PC-3 (cell line): ENCODE data around the gene USH1C. TPM values are rescaled to one million over a fixed set of nuclear protein-coding genes. Genes with fewer than 3 reads are reported as not detected.

Experiments used
- ATAC-seq: fragments of 200-7000 bp; cut with Tn5 transposase; 2 replicates; pipeline ENCODE4 v1.9.1; 2020; ENCODE audit warnings: mild to moderate bottlenecking, moderate library complexity
- BruUV-seq: library from RNA; stranded (reverse); fragments of 400-500 nt; replicated peaks from 2 replicates; lab custom pipeline; 2021; lab: Mats Ljungman, UMichigan
- CTCF ChIA-PET: fragments of 300-600 bp; sonication (Branson Sonifier 250); formaldehyde crosslinking; loops from one replicate; lab custom pipeline; 2022; ENCODE audit warnings: antibody characterized with exemption; lab: Charles Lee
- POLR2A ChIA-PET: fragments of 300-600 bp; sonication (Branson Sonifier 250); formaldehyde crosslinking; loops from one replicate; lab custom pipeline; 2022; ENCODE audit warnings: antibody characterized with exemption; ENCODE audit not compliant: unreplicated experiment; lab: Charles Lee
- DNase-seq: peaks from one replicate; pipeline ENCODE4 v3.0.0-alpha.2; 2015
- H2AFZ ChIP-seq: fragments of 300-600 bp; sonication (generic); 2 replicates; pipeline ENCODE4 v1.6.0; 2016; ENCODE audit warnings: antibody characterized with exemption, low read length
- H3F3A ChIP-seq: fragments of 300-600 bp; sonication (generic); one replicate; pipeline ENCODE4 v1.6.0; 2017; ENCODE audit warnings: antibody characterized with exemption, low read length, control low read depth, mild to moderate bottlenecking; ENCODE audit not compliant: unreplicated experiment
- H3K27ac ChIP-seq: fragments of 300-600 bp; sonication (generic); 2 replicates; pipeline ENCODE4 v1.5.1; 2016; ENCODE audit warnings: mild to moderate bottlenecking, low read length
- H3K27me3 ChIP-seq: fragments of 300-600 bp; sonication (generic); 2 replicates; pipeline ENCODE4 v1.6.1; 2016; ENCODE audit warnings: low read length, mixed read lengths
- H3K36me3 ChIP-seq: fragments of 300-600 bp; sonication (generic); 2 replicates; pipeline ENCODE4 v1.6.1; 2016; ENCODE audit warnings: low read depth, mixed run types, low read length, mixed read lengths
- H3K4me1 ChIP-seq: fragments of 300-600 bp; sonication (generic); 2 replicates; pipeline ENCODE4 v1.5.1; 2016; ENCODE audit warnings: low read length; ENCODE audit not compliant: insufficient read depth
- H3K4me2 ChIP-seq: fragments of 300-600 bp; sonication (generic); 2 replicates; pipeline ENCODE4 v1.6.0; 2016; ENCODE audit warnings: low read length
- H3K4me3 ChIP-seq: fragments of 300-600 bp; sonication (generic); 2 replicates; pipeline ENCODE4 v1.5.1; 2016; ENCODE audit warnings: mild to moderate bottlenecking, low read length, mixed read lengths
- H3K79me2 ChIP-seq: fragments of 300-600 bp; sonication (generic); 2 replicates; pipeline ENCODE4 v1.6.1; 2017; ENCODE audit warnings: low read length, mixed read lengths
- H3K9ac ChIP-seq: fragments of 300-600 bp; sonication (generic); 2 replicates; pipeline ENCODE4 v1.6.0; 2016; ENCODE audit warnings: mild to moderate bottlenecking, low read length
- H3K9me2 ChIP-seq: fragments of 300-600 bp; sonication (generic); replicated peaks from 2 replicates; pipeline ENCODE4 v1.6.1; 2016; ENCODE audit warnings: mixed run types, low read length, mixed read lengths
- H3K9me3 ChIP-seq: fragments of 300-600 bp; sonication (generic); 2 replicates; pipeline ENCODE4 v1.6.1; 2016; ENCODE audit warnings: low read length, mixed read lengths
- H4K20me1 ChIP-seq: fragments of 300-600 bp; sonication (generic); 2 replicates; pipeline ENCODE4 v1.6.1; 2016; ENCODE audit warnings: low read length, mixed read lengths
- EZH2 ChIP-seq: fragments of 300-600 bp; sonication (generic); IDR thresholded peaks from one replicate; pipeline ENCODE4 v1.6.1; 2017; ENCODE audit warnings: antibody characterized with exemption, mild to moderate bottlenecking, low read length; ENCODE audit not compliant: unreplicated experiment
- EZH2phosphoT487 ChIP-seq: fragments of 300-600 bp; sonication (generic); IDR thresholded peaks from 2 replicates; pipeline ENCODE4 v1.6.1; 2018; ENCODE audit warnings: mild to moderate bottlenecking, antibody characterized with exemption, low read length, borderline replicate concordance
- intact Hi-C: fragments of 100-400 bp; cut with micrococcal nuclease; formaldehyde crosslinking; loops from 2 replicates; pipeline ENCODE4 v1.9.0; 2023
- total RNA-seq: library from RNA; depleted of rRNA; stranded (reverse); fragments of >200 nt; gene quantifications from 2 replicates; pipeline ENCODE4 v1.2.3, GENCODE V29; 2014
- TF ChIP-seq, protein P1 (sequence below): fragments of 300-600 bp; sonication (generic); conservative IDR thresholded peaks from 2 replicates; pipeline ENCODE4 v1.5.1; 2017; ENCODE audit warnings: antibody characterized with exemption, low read depth, mild to moderate bottlenecking, low read length

USH1C gene
- total RNA-seq, 1 experiment from 2014 or later: not detected

DNA sequence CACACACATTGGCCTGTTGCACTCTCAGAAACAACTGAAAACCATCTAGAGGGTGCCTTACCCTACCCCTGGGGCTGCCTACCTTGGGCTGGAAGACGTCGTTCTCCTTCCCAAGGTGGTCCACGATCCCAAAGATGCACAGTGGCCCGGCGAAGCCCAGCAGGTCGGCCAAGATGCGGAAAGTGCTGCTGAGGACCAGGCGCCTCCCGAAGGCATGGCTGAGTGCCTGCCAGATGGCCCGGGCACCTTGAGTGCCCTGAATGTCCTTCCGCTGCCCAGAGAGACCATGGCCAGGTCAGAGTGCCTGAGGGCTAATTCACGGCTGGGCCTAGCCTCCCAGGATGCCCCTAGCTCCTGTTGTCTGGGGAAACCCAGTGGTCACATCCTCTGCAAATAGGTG is 83.8 kb downstream of the USH1C start:
- no peaks in the 10 kb centered on the region for H3K36me3 ChIP-seq
- no peaks in the 10 kb centered on the region for H3K9me2 ChIP-seq
- TF ChIP-seq, protein P1, sequence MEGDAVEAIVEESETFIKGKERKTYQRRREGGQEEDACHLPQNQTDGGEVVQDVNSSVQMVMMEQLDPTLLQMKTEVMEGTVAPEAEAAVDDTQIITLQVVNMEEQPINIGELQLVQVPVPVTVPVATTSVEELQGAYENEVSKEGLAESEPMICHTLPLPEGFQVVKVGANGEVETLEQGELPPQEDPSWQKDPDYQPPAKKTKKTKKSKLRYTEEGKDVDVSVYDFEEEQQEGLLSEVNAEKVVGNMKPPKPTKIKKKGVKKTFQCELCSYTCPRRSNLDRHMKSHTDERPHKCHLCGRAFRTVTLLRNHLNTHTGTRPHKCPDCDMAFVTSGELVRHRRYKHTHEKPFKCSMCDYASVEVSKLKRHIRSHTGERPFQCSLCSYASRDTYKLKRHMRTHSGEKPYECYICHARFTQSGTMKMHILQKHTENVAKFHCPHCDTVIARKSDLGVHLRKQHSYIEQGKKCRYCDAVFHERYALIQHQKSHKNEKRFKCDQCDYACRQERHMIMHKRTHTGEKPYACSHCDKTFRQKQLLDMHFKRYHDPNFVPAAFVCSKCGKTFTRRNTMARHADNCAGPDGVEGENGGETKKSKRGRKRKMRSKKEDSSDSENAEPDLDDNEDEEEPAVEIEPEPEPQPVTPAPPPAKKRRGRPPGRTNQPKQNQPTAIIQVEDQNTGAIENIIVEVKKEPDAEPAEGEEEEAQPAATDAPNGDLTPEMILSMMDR: no peak
- TF ChIP-seq EZH2phosphoT487: no peak
- TF ChIP-seq EZH2: no peak
- no peaks in the 10 kb centered on the region for H3K9me3 ChIP-seq
- peaks cover 47% of the 10 kb centered on the region for H3K27me3 ChIP-seq
- H2AFZ ChIP-seq: no peak overlapping the region
- no peak overlapping the region for H3K4me2 ChIP-seq
- no peak overlapping the region for H3K4me3 ChIP-seq
- intact Hi-C loops: no loop called here
- H3F3A ChIP-seq: no peaks in the 10 kb centered on the region
- BruUV-seq: no TSS peak
- CTCF ChIA-PET: no interaction called here
- no peak for ATAC-seq
- H4K20me1 ChIP-seq: no peaks in the 10 kb centered on the region
- H3K79me2 ChIP-seq: no peaks in the 10 kb centered on the region
- H3K27ac ChIP-seq: no peak overlapping the region
- POLR2A ChIA-PET: no interaction called here
- no peak overlapping the region for H3K9ac ChIP-seq
- DNase-seq: no peak
- no peaks in the 10 kb centered on the region for H3K4me1 ChIP-seq

DNA sequence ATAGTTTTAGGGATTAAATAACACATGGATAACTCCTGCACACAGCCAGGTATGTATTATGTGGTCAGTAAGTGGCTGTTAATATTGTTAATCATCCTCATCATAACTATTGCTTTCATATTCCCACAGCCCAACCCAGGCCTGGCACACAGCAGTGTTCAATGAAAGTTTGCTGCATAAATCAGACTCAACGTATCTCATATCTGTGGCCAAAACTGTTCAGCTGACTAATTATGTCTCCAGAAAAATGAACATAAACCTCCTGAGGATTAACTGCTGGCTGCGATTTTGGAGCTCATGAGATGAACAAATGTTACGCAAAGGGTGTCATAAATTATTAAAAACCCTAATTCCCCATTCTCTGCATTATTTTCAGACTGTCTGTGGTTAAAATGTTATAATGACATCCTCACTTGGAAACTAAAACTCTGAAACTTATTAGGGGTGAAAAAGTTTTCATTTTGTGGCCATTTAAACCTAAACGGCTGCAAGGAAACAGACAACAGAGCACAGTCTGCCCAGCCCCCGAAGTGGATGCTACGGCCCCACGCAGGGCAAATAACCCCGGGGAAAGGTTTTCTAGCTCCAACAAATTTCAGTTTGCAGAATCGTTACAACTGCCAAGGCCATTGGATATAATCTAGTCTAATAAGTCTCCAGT is 84.8 kb downstream of the USH1C start:
- ChIA-PET CTCF (no interaction called here), POLR2A (no interaction called here)
- H3K79me2 ChIP-seq: no peaks in the 10 kb centered on the region
- no TSS peak for BruUV-seq
- H2AFZ ChIP-seq: no peak overlapping the region
- H3K9ac ChIP-seq: no peak overlapping the region
- H3K27me3 ChIP-seq: peaks cover 52% of the 10 kb centered on the region
- no peaks in the 10 kb centered on the region for H3K9me3 ChIP-seq
- H3K4me1 ChIP-seq: no peaks in the 10 kb centered on the region
- no peaks in the 10 kb centered on the region for H3F3A ChIP-seq
- H3K4me2 ChIP-seq: no peak overlapping the region
- ATAC-seq: no peak
- H3K36me3 ChIP-seq: no peaks in the 10 kb centered on the region
- DNase-seq: no peak
- no peak overlapping the region for H3K4me3 ChIP-seq
- no peak overlapping the region for H3K27ac ChIP-seq
- no peaks in the 10 kb centered on the region for H3K9me2 ChIP-seq
- TF ChIP-seq, protein P1: no peak
- TF ChIP-seq EZH2phosphoT487: no peak
- intact Hi-C loops: no loop called here
- H4K20me1 ChIP-seq: no peaks in the 10 kb centered on the region

DNA sequence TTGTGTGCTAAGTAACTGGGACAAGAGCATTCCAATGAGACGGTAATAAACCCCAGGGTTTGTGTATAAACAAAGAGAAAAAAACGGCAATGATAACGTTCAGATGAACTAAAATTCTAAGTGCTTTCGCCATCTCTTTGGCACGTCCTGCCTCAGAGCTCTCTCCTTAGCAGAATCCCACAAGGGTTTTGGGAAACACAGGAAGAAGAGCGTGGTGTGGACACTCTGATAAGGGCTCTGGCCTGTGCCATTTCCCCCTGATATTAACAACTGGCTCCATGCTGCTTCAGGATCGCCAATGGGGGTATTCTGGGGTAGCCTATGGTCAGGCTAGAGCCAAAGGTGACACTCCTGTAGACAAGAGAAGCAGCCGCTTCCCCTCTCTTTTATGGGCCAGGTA is 85.9 kb downstream of the USH1C start:
- Histone ChIP-seq H3K36me3 (no peaks in the 10 kb centered on the region), H3K9me2 (no peaks in the 10 kb centered on the region), H3K4me2 (no peak overlapping the region), H2AFZ (no peak overlapping the region), H3K9ac (no peak overlapping the region), H3K27me3 (peaks cover 56% of the 10 kb centered on the region), H4K20me1 (no peaks in the 10 kb centered on the region), H3K4me1 (no peaks in the 10 kb centered on the region), H3F3A (no peaks in the 10 kb centered on the region), H3K79me2 (no peaks in the 10 kb centered on the region), H3K9me3 (no peaks in the 10 kb centered on the region), H3K4me3 (no peak overlapping the region), H3K27ac (no peak overlapping the region)
- intact Hi-C loops: no loop called here
- ChIA-PET CTCF (no interaction called here), POLR2A (no interaction called here)
- TF ChIP-seq EZH2phosphoT487 (no peak), EZH2 (no peak)
- TF ChIP-seq, protein P1: no peak
- DNase-seq: no peak
- no peak for ATAC-seq
- BruUV-seq: no TSS peak
